ENCODE measurements around the gene SDF2.

The SDF2 gene

DNA sequence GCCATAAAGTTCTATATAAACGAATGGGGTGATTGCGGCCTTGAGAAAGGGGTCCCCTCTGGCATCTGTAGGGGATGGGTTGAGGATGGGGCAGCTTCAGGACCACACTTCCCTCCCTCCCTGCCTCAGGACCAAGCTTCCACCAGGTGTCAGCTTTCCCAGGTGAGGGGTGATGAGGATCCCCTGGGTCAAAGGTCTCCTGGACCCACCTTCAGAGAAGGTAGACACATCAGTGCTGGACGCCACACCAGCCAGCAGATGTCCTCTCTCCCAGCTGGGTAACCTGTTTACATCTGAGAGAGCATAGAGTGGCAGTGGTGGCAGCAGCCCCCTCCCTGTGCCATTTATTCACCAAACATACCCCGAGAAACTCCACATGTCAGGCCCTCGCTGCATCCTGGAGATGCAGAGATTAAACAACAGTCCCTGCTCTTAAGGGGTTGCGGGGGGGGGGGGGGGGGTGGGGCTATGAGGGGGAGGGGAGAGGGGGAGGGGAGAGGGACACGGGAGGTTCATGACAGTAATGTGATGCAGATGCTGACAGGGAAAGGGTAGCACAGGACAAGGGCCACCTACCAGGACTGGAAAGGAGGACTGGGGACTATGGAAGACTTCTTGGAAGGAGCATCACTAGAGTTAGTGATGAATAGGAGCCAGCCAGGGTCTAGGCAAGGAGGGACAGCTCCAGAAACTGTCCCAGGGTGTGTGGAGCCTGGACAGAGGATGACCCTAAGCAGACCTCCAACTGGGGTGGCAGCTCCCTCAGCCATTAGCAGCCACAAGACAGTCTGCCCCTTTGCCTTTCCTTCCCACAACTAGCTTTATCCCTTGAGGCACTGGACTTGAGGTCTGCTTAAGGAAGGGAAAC is 45.0 kb upstream of the SDF2 start:
- H3K27me3 ChIP-seq (ENCODE audit: insufficient read depth, low read length, poor library complexity, severe bottlenecking) = no peaks in the 10 kb centered on the region
- H3K9me2 ChIP-seq (replicated peaks; ENCODE audit: low read depth, low read length) = no peaks in the 10 kb centered on the region
- H3K9me3 ChIP-seq (ENCODE audit: insufficient read depth, low read depth, low read length) = no peaks in the 10 kb centered on the region
- TF ChIP-seq, protein P1, sequence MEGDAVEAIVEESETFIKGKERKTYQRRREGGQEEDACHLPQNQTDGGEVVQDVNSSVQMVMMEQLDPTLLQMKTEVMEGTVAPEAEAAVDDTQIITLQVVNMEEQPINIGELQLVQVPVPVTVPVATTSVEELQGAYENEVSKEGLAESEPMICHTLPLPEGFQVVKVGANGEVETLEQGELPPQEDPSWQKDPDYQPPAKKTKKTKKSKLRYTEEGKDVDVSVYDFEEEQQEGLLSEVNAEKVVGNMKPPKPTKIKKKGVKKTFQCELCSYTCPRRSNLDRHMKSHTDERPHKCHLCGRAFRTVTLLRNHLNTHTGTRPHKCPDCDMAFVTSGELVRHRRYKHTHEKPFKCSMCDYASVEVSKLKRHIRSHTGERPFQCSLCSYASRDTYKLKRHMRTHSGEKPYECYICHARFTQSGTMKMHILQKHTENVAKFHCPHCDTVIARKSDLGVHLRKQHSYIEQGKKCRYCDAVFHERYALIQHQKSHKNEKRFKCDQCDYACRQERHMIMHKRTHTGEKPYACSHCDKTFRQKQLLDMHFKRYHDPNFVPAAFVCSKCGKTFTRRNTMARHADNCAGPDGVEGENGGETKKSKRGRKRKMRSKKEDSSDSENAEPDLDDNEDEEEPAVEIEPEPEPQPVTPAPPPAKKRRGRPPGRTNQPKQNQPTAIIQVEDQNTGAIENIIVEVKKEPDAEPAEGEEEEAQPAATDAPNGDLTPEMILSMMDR (conservative IDR thresholded peaks at IDR 0.05; ENCODE audit: low read length) = no peak
- TF ChIP-seq EZH2phosphoT487 (IDR thresholded peaks at IDR 0.05; ENCODE audit: borderline replicate concordance) = no peak
- peaks cover 19% of the 10 kb centered on the region; the same call in 1 of the 2 replicates for H3K79me2 ChIP-seq (ENCODE audit: insufficient read depth, low read length)
- no peak overlapping the region for H3K4me2 ChIP-seq (ENCODE audit: low read depth, low read length, poor library complexity, severe bottlenecking)
- no peaks in the 10 kb centered on the region for H3K4me1 ChIP-seq (ENCODE audit: insufficient read depth, low read length, poor library complexity, severe bottlenecking)
- H3K4me3 ChIP-seq (ENCODE audit: low read length, poor library complexity, severe bottlenecking) = no peak overlapping the region
- no peak overlapping the region for H3K9ac ChIP-seq (ENCODE audit: low read depth, low read length, poor library complexity, severe bottlenecking)
- H2AFZ ChIP-seq (ENCODE audit: low read length) = no peak overlapping the region
- H3F3A ChIP-seq (ENCODE audit: low read depth) = 0 out of 2 replicates have a peak, but pooled peaks cover 3% of the 10 kb centered on the region
- peaks cover 22% of the 10 kb centered on the region; the same call in 1 of the 2 replicates for H3K36me3 ChIP-seq (ENCODE audit: insufficient read depth, low read length)
- no peaks in the 10 kb centered on the region for H4K20me1 ChIP-seq (ENCODE audit: insufficient read depth, low read length, poor library complexity, severe bottlenecking)

DNA sequence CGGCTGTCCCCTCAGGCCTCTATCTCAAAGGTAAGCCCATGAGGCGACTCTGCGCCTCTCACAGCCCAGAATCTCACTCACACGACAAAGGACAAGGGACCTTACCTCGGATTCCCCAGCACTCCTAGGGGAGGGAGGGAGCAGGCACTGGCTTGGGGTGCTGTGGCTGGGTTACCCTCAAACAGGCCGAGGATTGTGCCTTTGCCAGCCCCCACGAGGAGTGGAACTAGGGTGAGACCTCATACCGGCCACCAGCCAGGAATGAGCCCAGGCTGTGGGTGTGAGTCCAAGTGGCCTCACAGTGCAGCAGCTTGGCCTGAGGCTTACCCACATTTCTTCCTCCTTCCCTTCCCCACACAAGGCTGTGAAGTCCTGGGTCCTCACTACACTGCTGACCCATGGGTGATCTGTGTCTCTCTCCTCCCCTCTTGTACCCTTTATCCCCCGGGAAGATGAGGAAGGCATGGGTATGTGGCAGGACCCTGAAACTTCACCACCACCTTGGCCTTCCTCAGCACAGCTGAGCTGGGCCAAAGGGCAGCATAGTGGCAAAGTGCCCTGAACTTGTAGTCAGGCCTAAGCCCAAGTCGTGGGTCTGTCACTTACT is 44.1 kb upstream of the SDF2 start:
- H3K36me3 ChIP-seq (ENCODE audit: insufficient read depth, low read length) = peaks cover 31% of the 10 kb centered on the region; the same call in 1 of the 2 replicates
- no peaks in the 10 kb centered on the region for H3K27me3 ChIP-seq (ENCODE audit: insufficient read depth, low read length, poor library complexity, severe bottlenecking)
- H3F3A ChIP-seq (ENCODE audit: low read depth) = no peaks in the 10 kb centered on the region
- peaks cover 19% of the 10 kb centered on the region; the same call in 1 of the 2 replicates for H3K79me2 ChIP-seq (ENCODE audit: insufficient read depth, low read length)
- no peak overlapping the region for H3K4me3 ChIP-seq (ENCODE audit: low read length, poor library complexity, severe bottlenecking)
- H3K4me2 ChIP-seq (ENCODE audit: low read depth, low read length, poor library complexity, severe bottlenecking) = no peak overlapping the region
- H3K9me2 ChIP-seq (replicated peaks; ENCODE audit: low read depth, low read length) = no peaks in the 10 kb centered on the region
- H3K9ac ChIP-seq (ENCODE audit: low read depth, low read length, poor library complexity, severe bottlenecking) = no peak overlapping the region
- no peaks in the 10 kb centered on the region for H3K9me3 ChIP-seq (ENCODE audit: insufficient read depth, low read depth, low read length)
- H4K20me1 ChIP-seq (ENCODE audit: insufficient read depth, low read length, poor library complexity, severe bottlenecking) = no peaks in the 10 kb centered on the region
- TF ChIP-seq, protein P1 (conservative IDR thresholded peaks at IDR 0.05; ENCODE audit: low read length) = no peak
- TF ChIP-seq EZH2phosphoT487 (IDR thresholded peaks at IDR 0.05; ENCODE audit: borderline replicate concordance) = no peak
- no peaks in the 10 kb centered on the region for H3K4me1 ChIP-seq (ENCODE audit: insufficient read depth, low read length, poor library complexity, severe bottlenecking)
- no peak overlapping the region for H2AFZ ChIP-seq (ENCODE audit: low read length)

DNA sequence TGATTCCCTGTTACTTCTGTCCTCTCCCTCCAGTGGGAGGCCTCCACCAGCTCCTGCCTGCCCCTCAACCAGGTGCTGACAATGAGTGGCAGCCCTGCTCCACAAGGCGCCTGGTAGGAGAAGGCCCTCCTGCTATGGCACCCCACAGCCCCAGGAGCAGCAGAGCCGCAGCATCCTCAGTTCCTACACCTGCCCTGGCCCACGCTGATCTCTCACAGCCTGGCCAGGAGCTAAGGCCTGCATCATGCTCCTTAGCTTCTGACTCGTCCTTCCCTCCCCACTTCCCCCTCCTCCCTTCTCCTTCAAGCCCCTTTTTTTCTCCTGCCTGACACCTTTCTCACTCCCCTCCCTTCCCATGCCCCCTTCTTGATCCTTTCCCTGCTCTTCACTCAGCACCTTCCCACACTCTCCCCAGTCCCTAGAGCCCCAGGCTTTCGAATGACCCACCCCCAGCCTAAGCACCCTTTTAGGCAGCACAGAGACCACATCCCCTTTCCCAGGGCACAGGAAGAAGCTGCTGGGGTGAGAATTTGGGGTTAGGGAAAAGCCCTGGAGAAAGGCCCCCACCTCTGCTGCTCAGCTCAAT is 43.5 kb upstream of the SDF2 start:
- no peaks in the 10 kb centered on the region for H3K4me1 ChIP-seq (ENCODE audit: insufficient read depth, low read length, poor library complexity, severe bottlenecking)
- H2AFZ ChIP-seq (ENCODE audit: low read length) = no peak overlapping the region
- H3K36me3 ChIP-seq (ENCODE audit: insufficient read depth, low read length) = peaks cover 38% of the 10 kb centered on the region; the same call in 1 of the 2 replicates
- H3K27me3 ChIP-seq (ENCODE audit: insufficient read depth, low read length, poor library complexity, severe bottlenecking) = no peaks in the 10 kb centered on the region
- TF ChIP-seq EZH2phosphoT487 (IDR thresholded peaks at IDR 0.05; ENCODE audit: borderline replicate concordance) = no peak
- TF ChIP-seq, protein P1 (conservative IDR thresholded peaks at IDR 0.05; ENCODE audit: low read length) = no peak
- no peak overlapping the region for H3K4me2 ChIP-seq (ENCODE audit: low read depth, low read length, poor library complexity, severe bottlenecking)
- peaks cover 13% of the 10 kb centered on the region; the same call in 1 of the 2 replicates for H3K79me2 ChIP-seq (ENCODE audit: insufficient read depth, low read length)
- H4K20me1 ChIP-seq (ENCODE audit: insufficient read depth, low read length, poor library complexity, severe bottlenecking) = no peaks in the 10 kb centered on the region
- no peaks in the 10 kb centered on the region for H3K9me3 ChIP-seq (ENCODE audit: insufficient read depth, low read depth, low read length)
- no peak overlapping the region for H3K4me3 ChIP-seq (ENCODE audit: low read length, poor library complexity, severe bottlenecking)
- H3K9me2 ChIP-seq (replicated peaks; ENCODE audit: low read depth, low read length) = no peaks in the 10 kb centered on the region
- no peak overlapping the region for H3K9ac ChIP-seq (ENCODE audit: low read depth, low read length, poor library complexity, severe bottlenecking)
- H3F3A ChIP-seq (ENCODE audit: low read depth) = no peaks in the 10 kb centered on the region

All from Loucy (cell line).